Small intestine (tissue), 16 donors: ENCODE results near the gene IFT27. TPM values are rescaled to one million over a fixed set of nuclear protein-coding genes. Genes with fewer than 3 reads are reported as not detected.

ENCODE experiments used
- DNase-seq, 2 donors: peaks; one replicate each; pipeline versions ENCODE4 v3.0.0 to v3.0.0-alpha.2; 2013
- FAIRE-seq: peaks from 2 replicates; lab custom pipeline; 2012; peaks lifted over from hg19 to GRCh38; lab: Jason Lieb, UNC
- H3K27ac ChIP-seq, 3 donors: one replicate each; pipeline ENCODE4 v1.5.1; 2013; ENCODE audit warnings: low read length in 2 of 3, mild to moderate bottlenecking in 2 of 3, control low read depth in 1 of 3, inconsistent platforms in 1 of 3, low read depth in 1 of 3, moderate library complexity in 1 of 3
- H3K27me3 ChIP-seq, 3 donors: one replicate each; pipeline ENCODE4 v1.6.1; 2013; ENCODE audit warnings: low read length in 3 of 3, inconsistent platforms in 1 of 3; ENCODE audit not compliant: control insufficient read depth in 3 of 3, insufficient read depth in 3 of 3
- H3K36me3 ChIP-seq, 3 donors: one replicate each; pipeline ENCODE4 v1.6.1; 2013; ENCODE audit warnings: low read length in 3 of 3, inconsistent platforms in 1 of 3, low read depth in 1 of 3, mild to moderate bottlenecking in 1 of 3, moderate library complexity in 1 of 3; ENCODE audit not compliant: control insufficient read depth in 3 of 3, insufficient read depth in 2 of 3
- H3K4me1 ChIP-seq, 3 donors: one replicate each; pipeline ENCODE4 v1.6.1; 2013; ENCODE audit warnings: low read length in 2 of 3, inconsistent platforms in 1 of 3, low read depth in 1 of 3, mild to moderate bottlenecking in 1 of 3, moderate library complexity in 1 of 3; ENCODE audit not compliant: control insufficient read depth in 3 of 3, insufficient read depth in 2 of 3
- H3K4me3 ChIP-seq, 3 donors: one replicate each; pipeline ENCODE4 v1.5.1; 2013; ENCODE audit warnings: low read length in 3 of 3, control low read depth in 1 of 3, inconsistent platforms in 1 of 3, low read depth in 1 of 3, mild to moderate bottlenecking in 1 of 3, moderate library complexity in 1 of 3
- H3K9me3 ChIP-seq, 2 donors: one replicate each; pipeline ENCODE4 v1.6.1; 2013; ENCODE audit warnings: low read depth in 1 of 2, low read length in 1 of 2; ENCODE audit not compliant: control insufficient read depth in 2 of 2, insufficient read depth in 1 of 2
- WGBS, 3 donors: extraction: QIAGEN DNeasy Blood & Tissue Kit; methylation state at CpG; one replicate each; pipeline ENCODE4 v1.1.7; 2013; 5-methylcytosine and 5-hydroxymethylcytosine counted together
- long read RNA-seq, 10 donors: transcript quantifications; one replicate each; lab custom pipeline, GENCODE V29; 2026
- polyA plus RNA-seq, 4 donors: library from polyadenylated mRNA; stranded (reverse) in 3 of 4; unstranded in 1 of 4; fragments of 200-250 nt in 3 of 4; fragments of 120-200 nt in 1 of 4; gene quantifications; one replicate each; pipeline versions ENCODE4 v1.2.1 to v1.2.3, GENCODE V29; 2013
- donor health status: healthy with polysubstance abuse.
- donor health status: control.
- donor health status: control.
- donor health status: Bipolar disorder and iron deficiency.
- donor health status: healthy.

IFT27 gene, protein sequence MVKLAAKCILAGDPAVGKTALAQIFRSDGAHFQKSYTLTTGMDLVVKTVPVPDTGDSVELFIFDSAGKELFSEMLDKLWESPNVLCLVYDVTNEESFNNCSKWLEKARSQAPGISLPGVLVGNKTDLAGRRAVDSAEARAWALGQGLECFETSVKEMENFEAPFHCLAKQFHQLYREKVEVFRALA
- 10 to 100 TPM; 21.9 to 29.5 (median 26.5) TPM for polyA plus RNA-seq
- long read RNA-seq, donor 1, transcript IFT27-205 (7 exons, 1,095 nt): major isoform, 15 of 15 reads
- long read RNA-seq, donor 1, partial matches to known transcripts: 0 of 15 reads
- long read RNA-seq, donor 1, other reads (novel, unspliced or antisense): 0 of 15 reads
- long read RNA-seq, donor 2, partial matches to known transcripts: 0 of 4 reads
- long read RNA-seq, donor 2, other reads (novel, unspliced or antisense): 0 of 4 reads
- long read RNA-seq, donor 3, transcript IFT27-205 (7 exons, 1,095 nt): major isoform, 8 of 8 reads
- long read RNA-seq, donor 3, partial matches to known transcripts: 0 of 8 reads
- long read RNA-seq, donor 3, other reads (novel, unspliced or antisense): 0 of 8 reads
- long read RNA-seq, donor 4: 0 reads
- long read RNA-seq, donor 5, transcript IFT27-205 (7 exons, 1,095 nt): major isoform, 5 of 5 reads
- long read RNA-seq, donor 5, partial matches to known transcripts: 0 of 5 reads
- long read RNA-seq, donor 5, other reads (novel, unspliced or antisense): 0 of 5 reads
- long read RNA-seq, donor 6, transcript IFT27-205 (7 exons, 1,095 nt): major isoform, 6 of 7 reads
- long read RNA-seq, donor 6, partial matches to known transcripts: 0 of 7 reads
- long read RNA-seq, donor 6, other reads (novel, unspliced or antisense): 0 of 7 reads
- long read RNA-seq, donor 7, transcript IFT27-205 (7 exons, 1,095 nt): major isoform, 23 of 24 reads
- long read RNA-seq, donor 7, partial matches to known transcripts: 0 of 24 reads
- long read RNA-seq, donor 7, other reads (novel, unspliced or antisense): 0 of 24 reads
- long read RNA-seq, donor 8, partial matches to known transcripts: 0 of 1 reads
- long read RNA-seq, donor 8, other reads (novel, unspliced or antisense): 0 of 1 reads
- long read RNA-seq, donor 9, partial matches to known transcripts: 0 of 1 reads
- long read RNA-seq, donor 9, other reads (novel, unspliced or antisense): 0 of 1 reads
- long read RNA-seq, donor 10, transcript IFT27-205 (7 exons, 1,095 nt): major isoform, 9 of 10 reads
- long read RNA-seq, donor 10, partial matches to known transcripts: 0 of 10 reads
- long read RNA-seq, donor 10, other reads (novel, unspliced or antisense): 0 of 10 reads

DNA sequence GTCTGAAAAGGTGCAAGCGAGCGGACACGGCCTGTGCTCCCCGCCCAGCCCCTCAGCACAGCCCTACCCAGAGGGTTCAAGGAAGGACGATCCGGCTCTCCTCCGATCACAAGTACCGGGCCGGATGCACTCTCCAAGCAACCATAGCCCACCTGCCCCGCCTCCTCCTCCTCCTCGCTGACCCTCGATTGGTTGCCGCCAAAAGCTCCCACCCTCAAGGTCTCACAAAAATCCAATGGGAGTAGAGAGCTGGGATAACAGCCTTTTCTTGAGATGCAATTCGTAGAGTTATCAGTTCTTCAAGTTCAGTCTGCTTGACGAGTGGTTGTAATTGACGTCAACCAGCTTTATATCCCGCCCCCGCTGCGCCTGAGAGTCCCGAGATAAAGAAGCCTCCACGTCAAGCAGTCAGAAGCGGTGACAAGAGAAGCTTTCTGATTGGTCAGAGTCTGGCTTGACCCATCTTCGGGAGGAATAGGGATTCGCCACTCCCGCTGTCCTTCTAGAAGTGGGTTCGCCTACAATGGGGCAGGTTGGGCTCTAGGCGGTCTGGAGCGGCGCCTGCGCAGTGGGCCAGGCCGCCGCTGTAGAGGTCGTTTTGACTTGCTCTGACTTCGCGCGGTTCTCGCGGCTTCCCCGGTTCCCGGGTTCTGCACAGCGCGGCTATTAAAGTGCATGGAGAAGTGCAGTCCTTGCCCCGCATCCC, at the start of gene IFT27:
Gene IFT27 (minus strand): TSS at position 156 of the 706 bp plus-strand sequence. CDS start 412 bp downstream, outside the sequence.
- H3K4me3 ChIP-seq: peak within 1 kb of the TSS; percentile 79 to 89 (median 82)
- 0 to 1% (median 0%) methylated on average over 41 to 43 of the region's 43 CpGs for WGBS, 3 donors
- peaks cover 0 to 8% (median 2%) of the 10 kb centered on the region in 3 donors for H3K4me1 ChIP-seq
- H3K36me3 ChIP-seq: peaks cover 0 to 3% (median 0%) of the 10 kb centered on the region in 3 donors
- DNase-seq (peak; percentile 100), FAIRE-seq (peak; percentile 96)
- H3K9me3 ChIP-seq: no peaks in the 10 kb centered on the region
- peak within 1 kb of the TSS; percentile 44 to 83 (median 65) for H3K27ac ChIP-seq
- peaks cover 0 to 8% (median 0%) of the 10 kb centered on the region in 3 donors for H3K27me3 ChIP-seq

GRCh38 chr22:36824655-36825054, 48.7 kb upstream of the IFT27 start:
- FAIRE-seq: no peak
- Histone ChIP-seq H3K4me3 (no peak overlapping the region), H3K4me1 (no peaks in the 10 kb centered on the region), H3K27ac (no peak overlapping the region), H3K9me3 (no peaks in the 10 kb centered on the region), H3K27me3 (peaks cover 0 to 10% (median 2%) of the 10 kb centered on the region in 3 donors), H3K36me3 (no peaks in the 10 kb centered on the region)
- no peak for DNase-seq
- 82 to 95% (median 89%) methylated on average over 2 of the region's 2 CpGs for WGBS, 3 donors

DNA sequence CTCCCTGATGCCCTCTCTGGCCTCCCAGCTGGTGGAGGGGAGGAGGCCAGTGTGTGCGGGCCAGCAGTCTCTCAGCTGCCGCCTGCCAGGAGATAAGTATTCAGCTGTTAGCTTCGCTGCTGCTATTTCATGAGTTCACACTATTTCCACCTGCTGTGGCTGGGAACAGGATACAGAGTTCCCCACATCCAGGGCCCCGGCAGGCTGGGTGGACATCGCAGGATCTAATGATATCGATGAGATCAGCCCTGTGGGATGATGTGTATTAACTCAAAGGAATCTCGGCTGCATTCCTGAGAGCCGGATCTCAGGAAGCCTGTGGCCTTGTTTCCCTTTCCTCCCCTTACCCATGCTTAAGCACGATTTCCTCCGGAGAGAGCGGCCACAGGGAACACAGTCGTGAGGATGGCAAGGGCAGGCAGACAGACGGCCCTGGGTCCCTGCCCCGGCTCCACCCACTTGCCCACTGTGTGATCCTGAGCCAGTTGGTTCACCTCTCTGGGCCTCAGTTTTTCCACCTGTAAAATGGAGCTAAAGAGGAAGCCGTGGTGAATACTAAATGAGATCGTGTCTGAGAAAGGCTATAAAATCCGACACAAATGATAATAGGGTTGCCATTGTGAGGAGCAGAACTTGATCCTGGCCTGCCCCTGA, 47.4 kb upstream of the IFT27 start:
- DNase-seq (no peak), FAIRE-seq (no peak)
- no peak overlapping the region for H3K4me3 ChIP-seq
- H3K27me3 ChIP-seq: peaks cover 4 to 23% (median 9%) of the 10 kb centered on the region in 3 donors
- H3K4me1 ChIP-seq: no peaks in the 10 kb centered on the region
- WGBS, 3 donors: 48 to 50% (median 49%) methylated on average over 17 of the region's 17 CpGs
- no peaks in the 10 kb centered on the region for H3K9me3 ChIP-seq
- no peaks in the 10 kb centered on the region for H3K36me3 ChIP-seq
- no peak overlapping the region for H3K27ac ChIP-seq

GRCh38 chr22:36822581-36822980, 46.7 kb upstream of the IFT27 start:
- FAIRE-seq (no peak), DNase-seq (no peak)
- Histone ChIP-seq H3K27ac (no peak overlapping the region), H3K9me3 (no peaks in the 10 kb centered on the region), H3K27me3 (peaks cover 4 to 30% (median 16%) of the 10 kb centered on the region in 3 donors), H3K36me3 (no peaks in the 10 kb centered on the region), H3K4me1 (no peaks in the 10 kb centered on the region), H3K4me3 (no peak overlapping the region)
- WGBS, 3 donors: 60 to 74% (median 68%) methylated on average over 6 of the region's 6 CpGs

DNA sequence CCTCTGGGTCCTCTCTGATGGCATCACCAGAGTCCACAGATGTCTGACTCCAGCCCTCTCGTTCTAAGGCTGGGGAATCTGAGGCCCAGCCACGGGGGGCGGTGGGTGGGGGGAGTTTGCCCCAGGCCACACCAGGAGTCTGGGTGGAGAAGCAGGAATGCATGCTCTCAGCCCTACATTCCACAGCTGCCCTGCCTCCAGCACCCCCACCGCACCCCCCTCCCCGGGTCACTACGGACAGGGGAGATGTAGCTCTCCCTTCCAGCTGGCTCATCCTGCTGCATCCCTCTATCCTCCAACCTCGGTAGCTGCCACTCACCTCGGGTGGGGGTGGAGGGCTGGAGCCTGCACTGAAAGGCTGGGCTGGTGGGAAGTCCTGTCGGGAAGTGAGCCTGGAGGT, 43.2 kb upstream of the IFT27 start:
- no peaks in the 10 kb centered on the region for H3K9me3 ChIP-seq
- peaks cover 14 to 63% (median 38%) of the 10 kb centered on the region in 3 donors for H3K27me3 ChIP-seq
- no peaks in the 10 kb centered on the region for H3K4me1 ChIP-seq
- no peaks in the 10 kb centered on the region for H3K36me3 ChIP-seq
- no peak for FAIRE-seq
- 32 to 40% (median 34%) methylated on average over 9 of the region's 9 CpGs for WGBS, 3 donors
- no peak overlapping the region for H3K27ac ChIP-seq
- no peak overlapping the region for H3K4me3 ChIP-seq
- DNase-seq: no peak

DNA sequence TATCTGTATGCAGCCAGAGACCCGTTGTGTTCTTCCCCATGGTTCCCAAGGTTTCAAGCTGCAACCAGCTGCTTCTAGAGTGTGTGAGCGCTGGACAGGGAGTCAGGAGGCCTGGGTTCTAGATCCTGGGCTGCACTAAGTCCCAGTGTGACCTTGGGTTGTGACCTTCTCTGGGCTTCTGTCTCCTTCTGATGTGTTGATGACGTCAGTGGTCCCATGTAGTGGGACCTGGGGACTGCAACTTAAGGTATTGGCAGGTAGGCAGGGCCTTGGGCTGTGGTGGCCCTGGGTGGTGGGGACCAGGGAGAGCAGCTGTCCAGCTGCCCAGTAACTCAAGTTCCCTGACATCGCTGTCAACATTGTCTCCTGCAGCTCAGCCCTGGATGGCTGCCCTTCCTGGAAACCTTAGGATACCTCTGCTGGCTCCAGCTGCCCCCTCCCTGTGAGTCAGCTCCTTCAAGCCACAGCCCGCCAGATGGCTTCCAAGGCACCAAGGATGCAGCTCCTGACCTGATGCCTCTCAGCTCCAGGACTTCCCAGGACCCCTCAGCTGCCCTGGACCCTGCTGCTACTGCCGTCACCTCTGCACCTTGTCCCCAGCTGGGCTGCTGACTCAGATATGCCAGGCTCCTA, 42.2 kb upstream of the IFT27 start:
- H3K27me3 ChIP-seq: peaks cover 14 to 67% (median 43%) of the 10 kb centered on the region in 3 donors
- no peak for FAIRE-seq

DNA sequence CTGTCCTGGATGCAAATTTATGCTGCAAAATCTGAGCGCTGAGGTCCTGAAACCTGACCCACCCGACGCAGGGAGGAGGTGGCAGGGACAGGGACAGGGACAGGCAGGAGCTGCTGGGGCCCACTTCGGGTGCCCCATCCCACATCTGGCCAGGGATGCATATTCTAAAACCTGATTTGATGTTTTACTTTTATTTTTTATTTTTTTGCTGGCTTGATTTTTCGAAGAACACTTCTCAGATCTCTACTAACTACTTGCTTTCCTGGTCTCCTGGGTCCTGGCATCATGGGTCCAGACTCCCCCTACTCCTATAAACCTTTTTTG, 41.6 kb upstream of the IFT27 start:
- no peaks in the 10 kb centered on the region for H3K9me3 ChIP-seq
- H3K4me3 ChIP-seq: no peak overlapping the region
- H3K4me1 ChIP-seq: no peaks in the 10 kb centered on the region
- WGBS, 3 donors: 31 to 41% (median 31%) methylated on average over 5 of the region's 5 CpGs
- H3K27me3 ChIP-seq: peaks cover 14 to 67% (median 43%) of the 10 kb centered on the region in 3 donors
- H3K27ac ChIP-seq: no peak overlapping the region
- DNase-seq: no peak
- no peak for FAIRE-seq
- no peaks in the 10 kb centered on the region for H3K36me3 ChIP-seq

More for the DNA sequence above, 42.2 kb upstream of the IFT27 start:
- 54 to 76% (median 65%) methylated on average over 6 of the region's 6 CpGs for WGBS, 3 donors
- H3K4me3 ChIP-seq: no peak overlapping the region
- H3K4me1 ChIP-seq: no peaks in the 10 kb centered on the region
- no peak overlapping the region for H3K27ac ChIP-seq
- no peaks in the 10 kb centered on the region for H3K9me3 ChIP-seq
- H3K36me3 ChIP-seq: no peaks in the 10 kb centered on the region
- no peak for DNase-seq
